Cardiac fibroblast (primary cell): ENCODE measurements around the gene SNX33.

ENCODE experiments used
- DNase-seq, 2 donors: peaks; one replicate each; pipeline versions ENCODE4 v3.0.0 to v3.0.0-alpha.2; 2010; ENCODE audit warnings: low read depth in 2 of 2
- H3K4me3 ChIP-seq, 2 donors: replicated peaks in 1 of 2; 1 replicate in 1 of 2; 2 replicates in 1 of 2; pipeline ENCODE4 v1.5.1; 2011; ENCODE audit warnings: low read depth in 2 of 2, low read length in 2 of 2, mild to moderate bottlenecking in 2 of 2, moderate library complexity in 1 of 2
- CTCF ChIP-seq: IDR thresholded peaks from one replicate; pipeline ENCODE4 v1.5.1; 2011; ENCODE audit warnings: low read depth, mild to moderate bottlenecking, low read length, inconsistent platforms

Gene SNX33

GRCh38 chr15:75637245-75638009 lies 10.3 kb upstream of the SNX33 start:
- TF ChIP-seq CTCF = no peak
- H3K4me3 ChIP-seq = peak overlapping the region in 1 of 2 donors; percentile 98
- no peak for DNase-seq

GRCh38 chr15:75639191-75639708 lies 8.5 kb upstream of the SNX33 start:
- peak overlapping the region; percentile 91 to 98 for H3K4me3 ChIP-seq
- peak; percentile 23 to 47 for DNase-seq
- no peak for TF ChIP-seq CTCF

GRCh38 chr15:75639709-75640482 lies 7.8 kb upstream of the SNX33 start, which contains the start of gene IMP3:
Gene IMP3 (minus strand): TSS chr15:75640224. CDS start chr15:75640168, 56 bp downstream.
- TF ChIP-seq CTCF = no peak
- peak; percentile 97 to 98 for DNase-seq
- peak within 1 kb of the TSS; percentile 91 to 98 for H3K4me3 ChIP-seq

GRCh38 chr15:75640483-75641178 lies 7.1 kb upstream of the SNX33 start:
- peak overlapping the region; percentile 91 to 98 for H3K4me3 ChIP-seq
- peak; percentile 20 for TF ChIP-seq CTCF
- DNase-seq = peak; percentile 53 to 68

- no peak overlapping the region for H3K4me3 ChIP-seq
- no peak for TF ChIP-seq CTCF
- DNase-seq = no peak
Observed at GRCh38 chr15:75641179-75641503, 6.6 kb upstream of the SNX33 start.

GRCh38 chr15:75641603-75642002 lies 6.1 kb upstream of the SNX33 start:
- TF ChIP-seq CTCF = no peak
- no peak for DNase-seq
- H3K4me3 ChIP-seq = no peak overlapping the region
